ENCODE data around the gene MKX. TPM values are rescaled to one million over a fixed set of nuclear protein-coding genes. Genes with fewer than 3 reads are reported as not detected.

Gene MKX
- total and polyA plus RNA-seq, 9 of the 15 experiments (the other 6 are each of a cell fraction or from before 2014, with no cell fraction given): 0.07 TPM; not detected in 7

GRCh38 chr10:27643301-27643700 lies 102.3 kb downstream of the MKX start:
- H3K4me2 ChIP-seq (ENCODE audit: insufficient read depth, low read length): no peak overlapping the region
- intact Hi-C loops (cut with micrococcal nuclease): no loop called here
- no peak overlapping the region for H2AFZ ChIP-seq (ENCODE audit: low read depth, low read length)
- H3K36me3 ChIP-seq (ENCODE audit: control insufficient read depth, insufficient read depth, low read length): no peaks in the 10 kb centered on the region
- POLR2A ChIA-PET: no interaction called here
- TF ChIP-seq CREBBP (IDR thresholded peaks at IDR 0.05; ENCODE audit: low read depth, low read length): no peak
- no peak for TF ChIP-seq HMG20B (CRISPR knock-in tag; IDR thresholded peaks at IDR 0.05)
- TF ChIP-seq SNRNP70 (optimal IDR thresholded peaks at IDR 0.05; ENCODE audit: low read depth, low read length): no peak
- no peak for TF ChIP-seq BRF1 (IDR thresholded peaks at IDR 0.05; ENCODE audit: borderline replicate concordance, extremely low read depth, insufficient read length)
- TF ChIP-seq PTBP1 (IDR thresholded peaks at IDR 0.05; ENCODE audit: low read depth, low read length): no peak
- no peak for TF ChIP-seq RAD21 (CRISPR knock-in tag; conservative IDR thresholded peaks at IDR 0.05 in 1 of 2, IDR thresholded peaks at IDR 0.05 in 1 of 2)
- TF ChIP-seq ZBTB7A (IDR thresholded peaks at IDR 0.05; ENCODE audit: borderline replicate concordance, control insufficient read depth, low read depth, low read length): no peak
- TF ChIP-seq ZNF140 (CRISPR knock-in tag; IDR thresholded peaks at IDR 0.05): no peak
- no peak for TF ChIP-seq CGGBP1 (CRISPR knock-in tag; IDR thresholded peaks at IDR 0.05)
- TF ChIP-seq ZNF766 (CRISPR knock-in tag; conservative IDR thresholded peaks at IDR 0.05): no peak
- no peak for TF ChIP-seq SMARCA4 (IDR thresholded peaks at IDR 0.05)
- no peak for TF ChIP-seq BRD9 (IDR thresholded peaks at IDR 0.05; ENCODE audit: low read depth, partially characterized antibody)
- TF ChIP-seq SAFB (IDR thresholded peaks at IDR 0.05; ENCODE audit: borderline replicate concordance, low read depth, low read length): no peak
- no peak for TF ChIP-seq JUNB (CRISPR knock-in tag; conservative IDR thresholded peaks at IDR 0.05)
- in situ Hi-C loops (cut with MboI): no loop called here
- CTCF ChIA-PET (ENCODE audit: low intra/inter-chr PET ratio): no interaction called here
- DNase-seq (ENCODE audit: extremely low read depth in 1 of 4, low spot score in 3 of 4) (no peak), ATAC-seq (no peak), FAIRE-seq (no peak)
- H3K9ac ChIP-seq (ENCODE audit: insufficient read depth in 1 of 2, low read depth in 2 of 2, low read length in 2 of 2): no peak overlapping the region
- no TSS peak for BruUV-seq (replicated peaks)
- no peaks in the 10 kb centered on the region; a peak in 1 of 5 replicates for H3K27me3 ChIP-seq (ENCODE audit: control insufficient read depth in 2 of 2, insufficient read depth in 2 of 2, low read length in 2 of 2)
- H3K4me1 ChIP-seq (replicated peaks in 1 of 2; ENCODE audit: control insufficient read depth in 2 of 2, insufficient read depth in 2 of 2, low read length in 2 of 2): no peaks in the 10 kb centered on the region
- no peak overlapping the region for H3K4me3 ChIP-seq
- no peaks in the 10 kb centered on the region for H4K20me1 ChIP-seq (replicated peaks; ENCODE audit: control insufficient read depth, insufficient read depth, low read length)
- no peaks in the 10 kb centered on the region for H3K9me3 ChIP-seq (replicated peaks; ENCODE audit: control insufficient read depth, insufficient read depth, low read depth, low read length)
- no peaks in the 10 kb centered on the region for H3K9me1 ChIP-seq (ENCODE audit: control insufficient read depth, insufficient read depth, low read length)
- no peaks in the 10 kb centered on the region for H3K79me2 ChIP-seq (ENCODE audit: control insufficient read depth, insufficient read depth, low read length)
- 0% methylated on average over 2 of the region's 2 CpGs for WGBS (ENCODE audit: insufficient coverage, low coverage, missing lambda C conversion rate)
- no peak overlapping the region for H3K27ac ChIP-seq (ENCODE audit: extremely low read depth, low read depth, low read length)
